ENCODE measurements around the gene KCNQ1.

Gene KCNQ1

DNA sequence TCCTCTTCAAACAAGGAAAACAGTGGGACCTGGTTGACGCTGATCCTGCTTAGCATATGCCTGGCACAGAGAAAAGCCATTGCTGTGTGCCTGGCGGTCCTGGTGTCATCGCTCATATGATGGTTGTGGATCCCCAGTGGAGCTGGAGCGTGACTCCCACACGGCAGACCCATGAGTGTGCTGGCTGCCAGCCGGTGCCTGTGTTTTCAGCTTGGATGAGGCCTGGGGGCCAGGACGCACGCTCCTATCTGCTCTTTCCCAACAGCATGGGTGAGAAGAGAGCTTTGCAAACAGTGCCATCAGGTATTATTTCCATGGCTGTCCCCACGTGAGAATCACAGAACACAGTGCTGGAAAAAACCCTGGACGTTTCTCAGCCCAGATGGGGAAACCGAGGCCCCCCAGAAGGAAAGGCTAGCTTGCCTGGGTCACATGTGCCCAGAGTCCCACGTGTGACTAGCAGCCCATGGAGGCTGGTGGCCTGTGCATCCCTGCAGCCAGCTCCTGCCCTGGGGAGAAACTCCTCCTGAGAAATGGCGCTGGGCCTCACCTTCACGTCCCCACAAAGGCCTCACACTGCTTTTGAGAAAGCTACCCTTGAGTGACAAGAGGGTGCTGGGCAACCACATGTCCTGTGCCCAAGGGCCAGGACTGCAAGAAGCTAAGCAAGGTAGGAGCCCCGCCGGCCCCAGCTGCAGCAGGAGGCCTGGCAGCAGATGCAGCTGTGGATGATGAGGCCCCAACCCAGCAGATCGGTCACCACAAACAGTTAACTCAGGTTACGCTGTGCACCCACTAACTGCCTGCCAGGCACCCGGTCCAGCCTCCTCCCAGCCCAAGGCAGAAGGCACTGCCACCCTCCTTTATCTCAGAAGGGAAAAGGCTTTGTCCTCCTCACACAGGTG, 436.5 kb downstream of the KCNQ1 start:
- Histone ChIP-seq H3K4me3 (ENCODE audit: extremely low read depth, insufficient read depth, low read length, poor library complexity, severe bottlenecking) (no peak overlapping the region), H3K27ac (ENCODE audit: low read depth, low read length, severe bottlenecking) (no peak overlapping the region), H3K9me3 (ENCODE audit: control insufficient read depth, low read length) (no peaks in the 10 kb centered on the region), H3K4me1 (ENCODE audit: control insufficient read depth, insufficient read depth, low read length, poor library complexity, severe bottlenecking) (peaks cover 5% of the 10 kb centered on the region), H3K36me3 (ENCODE audit: control insufficient read depth, insufficient read depth, low read length) (peaks cover 10% of the 10 kb centered on the region)
- 93 to 94% methylated on average over 16 to 18 of the region's 19 CpGs for WGBS, 2 experiments (ENCODE audit: insufficient coverage in 2 of 2)

DNA sequence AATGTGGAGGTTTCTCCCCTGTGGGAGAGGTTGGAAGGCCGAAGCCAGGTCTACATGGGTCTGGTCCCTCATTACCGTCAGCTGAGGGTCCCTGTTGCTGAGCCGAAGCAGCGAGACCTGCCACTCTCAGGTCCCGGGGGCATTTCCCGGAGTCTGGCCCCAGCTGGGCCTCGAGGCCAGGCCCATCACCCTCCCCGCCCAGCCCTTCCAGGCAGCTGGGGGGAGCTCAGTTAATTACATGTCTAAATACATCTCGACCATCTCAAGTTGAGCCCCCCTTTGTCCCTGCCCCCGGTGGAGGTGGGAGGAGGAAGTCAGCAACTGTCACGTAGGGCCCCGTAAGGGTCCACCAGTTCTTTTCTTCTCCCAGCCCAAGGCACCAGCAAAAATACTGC, 437.2 kb downstream of the KCNQ1 start:
- WGBS, 2 experiments (ENCODE audit: insufficient coverage in 2 of 2), result 84 to 86% methylated on average over 7 to 10 of the region's 12 CpGs
- Histone ChIP-seq H3K4me3 (ENCODE audit: extremely low read depth, insufficient read depth, low read length, poor library complexity, severe bottlenecking) (no peak overlapping the region), H3K36me3 (ENCODE audit: control insufficient read depth, insufficient read depth, low read length) (peaks cover 10% of the 10 kb centered on the region), H3K9me3 (ENCODE audit: control insufficient read depth, low read length) (no peaks in the 10 kb centered on the region), H3K4me1 (ENCODE audit: control insufficient read depth, insufficient read depth, low read length, poor library complexity, severe bottlenecking) (peaks cover 11% of the 10 kb centered on the region), H3K27ac (ENCODE audit: low read depth, low read length, severe bottlenecking) (no peak overlapping the region)

DNA sequence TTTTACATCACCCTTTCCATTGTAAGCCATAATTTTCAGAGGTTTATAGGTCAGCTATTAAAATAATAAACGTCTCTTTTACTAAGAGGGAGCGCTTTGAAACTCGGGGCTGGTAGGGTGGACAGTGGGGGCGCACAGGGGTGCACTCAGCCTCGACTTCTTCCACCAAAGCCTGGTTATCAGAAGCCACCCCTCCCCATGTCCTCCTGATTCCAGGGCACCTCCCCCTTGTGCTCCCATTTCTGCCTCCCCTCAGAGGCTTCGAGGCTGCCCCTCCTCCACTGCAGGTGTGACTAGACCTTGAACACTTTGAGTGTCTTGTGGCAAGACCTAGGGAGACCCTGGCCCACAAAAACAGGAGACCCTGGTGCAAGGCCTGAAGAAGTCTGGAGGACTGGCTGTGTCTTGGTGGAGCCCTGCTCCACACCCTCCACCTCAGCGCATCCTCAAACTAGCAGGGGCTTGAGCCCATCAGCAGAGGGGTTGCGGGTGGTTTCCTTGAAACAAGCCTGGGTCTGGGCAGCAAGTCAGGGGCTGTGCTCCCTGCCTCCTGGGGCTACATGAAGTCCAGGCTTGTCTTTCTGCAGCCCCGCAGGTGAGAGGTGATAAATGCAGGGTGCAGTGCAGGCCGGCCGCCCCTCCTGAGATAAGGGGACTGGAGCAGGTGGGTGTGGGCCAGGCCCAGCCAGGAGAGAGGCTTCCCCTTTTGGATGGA, 437.7 kb downstream of the KCNQ1 start:
- H3K4me1 ChIP-seq (ENCODE audit: control insufficient read depth, insufficient read depth, low read length, poor library complexity, severe bottlenecking), result peaks cover 16% of the 10 kb centered on the region
- H3K9me3 ChIP-seq (ENCODE audit: control insufficient read depth, low read length), result no peaks in the 10 kb centered on the region
- WGBS, 2 experiments (ENCODE audit: insufficient coverage in 2 of 2), result 84 to 85% methylated on average over 9 to 11 of the region's 11 CpGs
- peaks cover 10% of the 10 kb centered on the region for H3K36me3 ChIP-seq (ENCODE audit: control insufficient read depth, insufficient read depth, low read length)
- H3K27ac ChIP-seq (ENCODE audit: low read depth, low read length, severe bottlenecking), result no peak overlapping the region
- peak overlapping the region; percentile 75 for H3K4me3 ChIP-seq (ENCODE audit: extremely low read depth, insufficient read depth, low read length, poor library complexity, severe bottlenecking)

DNA sequence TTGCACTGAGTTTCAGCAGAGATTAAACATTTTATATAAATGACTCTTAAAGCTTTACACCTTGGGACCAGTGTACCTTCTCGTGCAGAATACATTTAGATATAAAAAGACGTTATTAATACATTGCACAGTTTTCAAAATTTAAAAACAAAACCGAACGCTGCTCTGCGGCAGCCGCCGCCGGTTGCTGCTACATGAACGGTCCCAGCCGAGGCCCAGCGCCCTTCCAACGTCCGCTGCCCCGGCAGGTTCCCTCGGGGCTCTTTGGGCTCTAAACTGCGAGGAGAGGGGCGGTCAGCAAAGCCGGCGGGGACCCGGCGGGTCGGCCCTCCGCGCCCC, 438.8 kb downstream of the KCNQ1 start:
- 6% methylated on average over 20 to 22 of the region's 24 CpGs for WGBS, 2 experiments (ENCODE audit: insufficient coverage in 2 of 2)
- Histone ChIP-seq H3K36me3 (ENCODE audit: control insufficient read depth, insufficient read depth, low read length) (peaks cover 10% of the 10 kb centered on the region), H3K9me3 (ENCODE audit: control insufficient read depth, low read length) (no peaks in the 10 kb centered on the region), H3K4me3 (ENCODE audit: extremely low read depth, insufficient read depth, low read length, poor library complexity, severe bottlenecking) (peak overlapping the region; percentile 75), H3K27ac (ENCODE audit: low read depth, low read length, severe bottlenecking) (no peak overlapping the region), H3K4me1 (ENCODE audit: control insufficient read depth, insufficient read depth, low read length, poor library complexity, severe bottlenecking) (peaks cover 16% of the 10 kb centered on the region)

GRCh38 chr11:2883979-2884815, 439.4 kb downstream of the KCNQ1 start:
- peak overlapping the region; percentile 75 for H3K4me3 ChIP-seq (ENCODE audit: extremely low read depth, insufficient read depth, low read length, poor library complexity, severe bottlenecking)
- WGBS, 2 experiments (ENCODE audit: insufficient coverage in 2 of 2), result 0 to 1% methylated on average over 72 to 103 of the region's 119 CpGs
- peaks cover 10% of the 10 kb centered on the region for H3K36me3 ChIP-seq (ENCODE audit: control insufficient read depth, insufficient read depth, low read length)
- no peaks in the 10 kb centered on the region for H3K9me3 ChIP-seq (ENCODE audit: control insufficient read depth, low read length)
- H3K4me1 ChIP-seq (ENCODE audit: control insufficient read depth, insufficient read depth, low read length, poor library complexity, severe bottlenecking), result peaks cover 16% of the 10 kb centered on the region
- peak overlapping the region; percentile 45 for H3K27ac ChIP-seq (ENCODE audit: low read depth, low read length, severe bottlenecking)

DNA sequence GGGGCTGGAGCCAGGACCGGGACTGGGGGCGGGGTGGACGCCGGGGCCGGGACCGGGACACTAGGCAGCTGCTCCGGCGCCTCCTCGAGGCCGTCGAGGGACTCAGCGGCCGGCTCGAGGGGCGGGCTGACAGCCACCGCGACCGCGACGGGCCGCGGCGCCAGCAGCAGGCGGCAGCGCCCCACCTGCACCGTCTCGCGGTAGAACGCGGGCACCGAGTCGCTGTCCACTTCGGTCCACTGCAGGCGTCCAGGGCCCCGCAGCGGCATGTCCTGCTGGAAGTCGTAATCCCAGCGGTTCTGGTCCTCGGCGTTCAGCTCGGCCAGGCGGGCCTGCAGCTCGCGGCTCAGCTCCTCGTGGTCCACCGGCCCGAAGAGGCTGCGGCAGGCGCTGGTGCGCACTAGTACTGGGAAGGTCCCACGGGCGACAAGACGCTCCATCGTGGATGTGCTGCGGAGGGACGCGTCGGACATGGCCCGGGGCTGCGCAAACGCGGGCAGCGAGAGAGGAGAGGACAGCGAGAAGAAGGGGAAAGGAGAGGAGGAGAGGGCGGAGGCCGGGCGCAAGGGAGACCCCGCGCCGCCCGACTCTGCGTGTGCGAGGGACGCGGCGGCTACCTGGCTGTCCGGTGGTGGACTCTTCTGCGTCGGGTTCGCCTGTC, 440.3 kb downstream of the KCNQ1 start:
- H3K27ac ChIP-seq (ENCODE audit: low read depth, low read length, severe bottlenecking), result peak overlapping the region; percentile 29
- WGBS, 2 experiments (ENCODE audit: insufficient coverage in 2 of 2), result 0 to 2% methylated on average over 80 of the region's 80 CpGs
- no peaks in the 10 kb centered on the region for H3K9me3 ChIP-seq (ENCODE audit: control insufficient read depth, low read length)
- H3K36me3 ChIP-seq (ENCODE audit: control insufficient read depth, insufficient read depth, low read length), result peaks cover 10% of the 10 kb centered on the region
- peak overlapping the region; percentile 69 for H3K4me3 ChIP-seq (ENCODE audit: extremely low read depth, insufficient read depth, low read length, poor library complexity, severe bottlenecking)
- peaks cover 16% of the 10 kb centered on the region for H3K4me1 ChIP-seq (ENCODE audit: control insufficient read depth, insufficient read depth, low read length, poor library complexity, severe bottlenecking)

DNA sequence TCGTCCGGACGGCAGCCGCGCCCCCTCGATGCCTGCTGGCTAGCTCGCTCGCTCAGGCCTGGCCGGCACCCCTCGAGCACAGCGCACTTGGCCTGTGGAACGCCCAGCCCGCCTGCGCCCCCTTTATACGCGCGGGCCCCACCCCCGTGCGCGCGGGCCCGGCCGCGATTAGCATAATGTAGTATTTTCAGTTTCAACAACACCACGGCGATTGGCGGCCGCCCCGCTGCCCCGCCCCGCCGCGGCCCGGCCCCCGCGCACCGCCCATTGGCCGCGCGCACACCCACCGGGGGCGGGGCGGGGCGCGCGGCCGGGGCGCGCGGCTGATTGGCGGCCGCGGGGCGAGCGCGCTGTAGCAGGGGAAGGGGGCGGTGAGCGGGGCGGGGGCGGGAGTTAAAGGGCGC, 440.9 kb downstream of the KCNQ1 start, which contains the start of gene CDKN1C:
CDKN1C (minus strand) TSS at position 98 of the 404 bp plus-strand sequence. CDS start 319 bp downstream, outside the sequence.
- H3K9me3 ChIP-seq (ENCODE audit: control insufficient read depth, low read length), result no peaks in the 10 kb centered on the region
- H3K4me3 ChIP-seq (ENCODE audit: extremely low read depth, insufficient read depth, low read length, poor library complexity, severe bottlenecking), result peak within 1 kb of the TSS; percentile 75
- peaks cover 10% of the 10 kb centered on the region for H3K36me3 ChIP-seq (ENCODE audit: control insufficient read depth, insufficient read depth, low read length)
- 0 to 1% methylated on average over 17 to 20 of the region's 61 CpGs for WGBS, 2 experiments (ENCODE audit: insufficient coverage in 2 of 2)
- peaks cover 16% of the 10 kb centered on the region for H3K4me1 ChIP-seq (ENCODE audit: control insufficient read depth, insufficient read depth, low read length, poor library complexity, severe bottlenecking)
- peak within 1 kb of the TSS; percentile 59 for H3K27ac ChIP-seq (ENCODE audit: low read depth, low read length, severe bottlenecking)

DNA sequence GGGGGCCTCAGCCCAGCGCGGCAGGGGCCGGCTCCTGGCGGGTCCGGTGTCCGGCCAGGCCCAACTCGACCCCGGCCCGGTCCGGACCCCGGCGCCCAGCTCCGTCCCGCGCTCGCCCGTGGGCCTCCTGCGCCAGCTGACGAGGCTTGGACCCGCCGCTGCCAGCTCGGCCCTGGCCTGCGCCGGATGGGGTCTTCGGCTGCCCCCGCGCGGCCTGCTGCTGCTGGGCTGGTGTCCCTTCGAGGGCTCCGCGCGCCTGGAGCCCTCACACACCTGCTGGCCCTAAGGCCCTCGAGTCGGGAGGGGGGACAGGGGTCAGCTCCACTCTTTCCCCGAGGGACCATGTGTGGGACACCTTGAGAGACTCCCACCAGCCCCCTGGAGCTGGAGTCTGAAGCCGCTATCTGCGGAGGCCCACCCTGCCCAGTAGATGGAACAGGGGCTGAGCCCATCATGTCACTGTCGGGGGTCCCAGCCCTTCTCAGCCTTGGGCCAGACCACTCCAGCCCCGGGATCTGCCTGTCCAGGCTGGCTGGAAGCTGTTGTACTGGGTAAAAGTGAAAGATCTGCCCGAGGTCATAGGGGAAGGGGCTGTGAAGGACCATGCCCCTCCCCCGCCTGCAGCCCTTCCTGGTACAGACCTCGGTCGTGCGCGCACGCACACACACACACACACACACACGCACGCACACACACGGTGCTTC, 441.5 kb downstream of the KCNQ1 start:
- peak overlapping the region; percentile 59 for H3K27ac ChIP-seq (ENCODE audit: low read depth, low read length, severe bottlenecking)
- peaks cover 10% of the 10 kb centered on the region for H3K36me3 ChIP-seq (ENCODE audit: control insufficient read depth, insufficient read depth, low read length)
- 3 to 13% methylated on average over 37 to 39 of the region's 49 CpGs for WGBS, 2 experiments (ENCODE audit: insufficient coverage in 2 of 2)
- peak overlapping the region; percentile 5 for H3K4me3 ChIP-seq (ENCODE audit: extremely low read depth, insufficient read depth, low read length, poor library complexity, severe bottlenecking)
- H3K9me3 ChIP-seq (ENCODE audit: control insufficient read depth, low read length), result no peaks in the 10 kb centered on the region
- peaks cover 18% of the 10 kb centered on the region for H3K4me1 ChIP-seq (ENCODE audit: control insufficient read depth, insufficient read depth, low read length, poor library complexity, severe bottlenecking)

- H3K4me3 ChIP-seq (ENCODE audit: extremely low read depth, insufficient read depth, low read length, poor library complexity, severe bottlenecking), result no peak overlapping the region
- no peak overlapping the region for H3K27ac ChIP-seq (ENCODE audit: low read depth, low read length, severe bottlenecking)
- 43 to 50% methylated on average over 1 of the region's 5 CpGs for WGBS, 2 experiments (ENCODE audit: insufficient coverage in 2 of 2)
- H3K36me3 ChIP-seq (ENCODE audit: control insufficient read depth, insufficient read depth, low read length), result peaks cover 10% of the 10 kb centered on the region
- H3K4me1 ChIP-seq (ENCODE audit: control insufficient read depth, insufficient read depth, low read length, poor library complexity, severe bottlenecking), result peaks cover 22% of the 10 kb centered on the region
- no peaks in the 10 kb centered on the region for H3K9me3 ChIP-seq (ENCODE audit: control insufficient read depth, low read length)
Measured at GRCh38 chr11:2886936-2887335, 442.1 kb downstream of the KCNQ1 start.

Measured in mesodermal cell (in vitro differentiated cells).